Immature natural killer cell (primary cell): ENCODE data around the gene CDH12. TPM values are rescaled to one million over a fixed set of nuclear protein-coding genes. Genes with fewer than 3 reads are reported as not detected.

Experiments used
- DNase-seq, 3 donors: peaks; one replicate each; pipeline ENCODE4 v3.0.0; 2022; ENCODE audit warnings: mixed read lengths in 1 of 3
- H3K27ac Mint-ChIP-seq, 6 donors: one replicate each; pipeline ENCODE4 v1.8.0; 2020; ENCODE audit warnings: mixed read lengths in 6 of 6, mild to moderate bottlenecking in 5 of 6, inconsistent platforms in 4 of 6, moderate library complexity in 3 of 6
- H3K27me3 Mint-ChIP-seq, 3 donors: one replicate each; pipeline ENCODE4 v1.8.0; 2020 to 2021; ENCODE audit warnings: low read depth in 3 of 3, mild to moderate bottlenecking in 3 of 3, mixed read lengths in 3 of 3, moderate library complexity in 3 of 3, inconsistent platforms in 1 of 3
- H3K36me3 Mint-ChIP-seq, 3 donors: one replicate each; pipeline ENCODE4 v1.8.0; 2020; ENCODE audit warnings: mixed read lengths in 3 of 3, inconsistent platforms in 2 of 3, mild to moderate bottlenecking in 2 of 3
- H3K4me1 Mint-ChIP-seq, 2 donors: one replicate each; pipeline ENCODE4 v1.8.0; 2020; ENCODE audit warnings: inconsistent platforms in 2 of 2, mild to moderate bottlenecking in 2 of 2, mixed read lengths in 2 of 2, moderate library complexity in 1 of 2
- H3K4me3 Mint-ChIP-seq, 5 donors: one replicate each; pipeline ENCODE4 v1.8.0; 2020; ENCODE audit warnings: mild to moderate bottlenecking in 5 of 5, mixed read lengths in 5 of 5, inconsistent platforms in 3 of 5, moderate library complexity in 3 of 5
- H3K9me3 Mint-ChIP-seq, 6 donors: one replicate each; pipeline ENCODE4 v1.8.0; 2020; ENCODE audit warnings: mild to moderate bottlenecking in 6 of 6, mixed read lengths in 6 of 6, inconsistent platforms in 4 of 6, moderate library complexity in 3 of 6
- polyA plus RNA-seq, 3 donors: library from polyadenylated mRNA; unstranded; fragments of 300-500 nt; fragmentation: Illumina TruSeq; gene quantifications; one replicate each; pipeline ENCODE4 v1.2.3, GENCODE V29; 2021

CDH12 gene
- polyA plus RNA-seq, 3 donors from 2014 or later = not detected

DNA sequence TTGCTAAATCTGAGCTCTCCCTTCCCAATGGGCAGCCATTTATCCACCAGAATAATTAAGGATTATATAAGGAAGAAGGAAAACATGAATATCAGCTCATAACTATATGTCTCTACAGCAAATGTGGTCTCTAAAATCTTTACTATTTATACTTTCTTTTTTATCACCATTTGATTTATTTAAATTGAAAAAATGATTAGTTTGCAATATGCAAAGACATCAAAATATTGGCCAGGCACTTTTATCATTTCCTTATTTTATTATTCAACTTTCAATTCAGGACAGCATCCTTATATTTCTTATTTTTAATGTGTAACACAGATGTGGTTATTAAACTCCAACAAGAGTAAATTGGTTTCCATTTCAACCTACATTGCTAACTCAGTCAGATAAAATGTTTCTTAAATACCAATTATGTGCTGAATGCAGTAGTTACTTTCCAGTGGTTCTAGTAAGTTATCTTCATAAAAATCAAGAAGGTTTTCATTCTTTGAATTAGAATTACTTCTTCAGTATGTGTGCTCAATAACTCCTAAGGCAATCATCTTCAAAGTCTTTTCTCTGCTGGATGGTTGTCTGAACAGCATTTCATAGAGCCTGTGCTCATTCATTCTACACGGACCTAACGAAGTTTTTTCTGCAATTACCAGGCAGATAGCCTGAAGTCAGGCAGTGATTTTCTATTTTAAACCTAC lies 1148.0 kb downstream of the CDH12 start:
- no peak for DNase-seq
- Mint-ChIP-seq H3K27ac (no peak overlapping the region), H3K4me3 (no peak overlapping the region)

DNA sequence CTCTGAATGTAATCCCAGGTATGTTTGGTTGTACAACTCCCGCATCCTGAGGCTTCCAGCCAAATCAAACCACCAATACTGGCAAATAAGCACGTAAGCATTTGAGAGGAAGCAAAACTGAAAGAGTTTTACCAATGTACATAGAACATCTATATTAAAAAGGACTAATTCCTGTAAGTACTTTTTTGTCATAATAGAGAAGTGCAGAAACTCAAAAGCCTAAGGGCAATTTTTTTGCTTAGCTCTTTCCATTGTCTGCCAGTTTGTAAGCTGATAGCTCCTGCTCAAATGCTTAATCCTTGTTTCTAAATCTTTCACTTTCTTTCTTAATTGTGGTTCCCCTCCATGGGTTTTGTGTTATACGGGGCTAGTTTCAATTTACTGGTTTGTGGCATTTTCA lies 1151.8 kb downstream of the CDH12 start:
- H3K4me1 Mint-ChIP-seq = no peaks in the 10 kb centered on the region
- no peaks in the 10 kb centered on the region for H3K27me3 Mint-ChIP-seq
- no peak for DNase-seq
- no peak overlapping the region for H3K4me3 Mint-ChIP-seq
- H3K9me3 Mint-ChIP-seq = peaks cover 3 to 34% (median 20%) of the 10 kb centered on the region in 6 donors
- H3K36me3 Mint-ChIP-seq = peaks cover 3% of the 10 kb centered on the region in 3 donors
- no peak overlapping the region for H3K27ac Mint-ChIP-seq

More for the DNA sequence above, 1148.0 kb downstream of the CDH12 start:
- peaks cover 8 to 50% (median 28%) of the 10 kb centered on the region in 6 donors for H3K9me3 Mint-ChIP-seq
- peaks cover 0 to 3% (median 3%) of the 10 kb centered on the region in 3 donors for H3K36me3 Mint-ChIP-seq
- no peaks in the 10 kb centered on the region for H3K27me3 Mint-ChIP-seq
- H3K4me1 Mint-ChIP-seq = no peaks in the 10 kb centered on the region
